H1 (cell line): ENCODE results near the gene SHANK1. TPM values are rescaled to one million over a fixed set of nuclear protein-coding genes. Genes with fewer than 3 reads are reported as not detected.

ENCODE experiments used
- RXRA ChIP-seq: IDR thresholded peaks from 2 replicates; pipeline ENCODE4 v1.6.1; 2011; ENCODE audit warnings: low read depth, mild to moderate bottlenecking, low read length, moderate library complexity; ENCODE audit not compliant: insufficient read depth
- SP4 ChIP-seq: IDR thresholded peaks from 2 replicates; pipeline ENCODE4 v1.6.1; 2012; ENCODE audit warnings: low read length, inconsistent platforms
- polyA plus RNA-seq, 7 experiments: library from polyadenylated mRNA; depleted of rRNA in 3 of 7; stranded (reverse) in 5 of 7; unstranded in 2 of 7; fragments of >200 nt in 5 of 7; fragments of 200-250 nt in 2 of 7; gene quantifications; 1 replicate in 5 of 7; 2 replicates in 1 of 7; 4 replicates in 1 of 7; pipeline versions ENCODE4 v1.2.1 to v1.2.3, GENCODE V29; 2011 to 2013; ENCODE audit warnings: missing spikeins in 2 of 7, mixed read lengths in 2 of 7
- total RNA-seq: library from RNA; stranded (reverse); fragmentation: NEBNext Ultra II Directional; extraction: Animal tissue kit (Norgen Biotek cat#: 25700); gene quantifications from 2 replicates; pipeline ENCODE4 v1.2.1, GENCODE V29; 2021
- TF ChIP-seq, protein P1 (sequence below): fragments of 300-600 bp; sonication (generic); IDR thresholded peaks from 2 replicates; pipeline ENCODE4 v1.7.1; 2012; ENCODE audit warnings: low read length, moderate library complexity, mild to moderate bottlenecking, inconsistent platforms; ENCODE audit not compliant: insufficient replicate concordance

Gene SHANK1
- total and polyA plus RNA-seq, 2 of the 8 experiments (the other 6 are each of a cell fraction or from before 2014, with no cell fraction given), result 1.1 to 3.7 TPM

DNA sequence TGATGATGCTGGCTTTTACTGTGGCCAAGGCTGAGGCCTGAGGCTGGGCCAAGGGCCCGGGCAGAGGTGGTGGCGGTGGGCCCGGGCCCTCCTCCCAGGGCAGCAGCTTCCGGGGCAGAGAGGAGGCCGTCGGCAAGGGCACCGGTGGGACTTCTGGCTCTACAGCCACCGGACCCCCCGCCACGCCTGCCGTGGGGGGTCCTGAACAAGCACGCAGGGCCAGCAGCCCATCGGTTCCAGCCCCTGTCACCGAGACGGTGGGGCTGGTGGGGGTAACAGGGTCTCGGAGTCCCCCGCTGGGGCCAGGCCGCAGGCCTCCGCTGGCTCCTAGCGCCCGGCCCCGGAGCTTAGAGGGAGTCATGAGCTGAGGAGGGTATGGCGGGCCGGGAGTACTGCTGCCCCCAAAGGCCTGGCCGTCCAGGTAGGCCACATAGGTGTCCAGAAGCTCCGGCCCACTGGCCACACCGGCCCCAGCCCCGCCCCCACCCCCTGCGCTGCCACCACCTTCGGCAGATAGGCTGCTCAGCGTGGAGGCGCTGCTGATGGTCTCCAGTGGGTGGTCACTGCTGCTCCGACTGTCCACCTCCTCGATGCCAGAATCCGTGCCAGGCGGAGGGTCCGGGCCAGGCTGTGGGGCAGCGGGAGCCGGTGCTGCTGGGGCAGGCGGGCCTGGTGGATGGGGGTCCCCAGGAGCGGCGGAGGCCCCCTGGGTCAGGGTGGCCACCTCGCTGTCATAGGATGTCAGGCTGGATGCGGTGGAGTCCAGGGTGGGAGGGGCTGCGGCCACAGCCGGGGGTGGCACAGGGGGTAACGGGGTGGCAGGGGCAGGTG lies 53.0 kb downstream of the SHANK1 start (continued):
- TF ChIP-seq SP4 (no peak), RXRA (no peak)
- TF ChIP-seq, protein P1, sequence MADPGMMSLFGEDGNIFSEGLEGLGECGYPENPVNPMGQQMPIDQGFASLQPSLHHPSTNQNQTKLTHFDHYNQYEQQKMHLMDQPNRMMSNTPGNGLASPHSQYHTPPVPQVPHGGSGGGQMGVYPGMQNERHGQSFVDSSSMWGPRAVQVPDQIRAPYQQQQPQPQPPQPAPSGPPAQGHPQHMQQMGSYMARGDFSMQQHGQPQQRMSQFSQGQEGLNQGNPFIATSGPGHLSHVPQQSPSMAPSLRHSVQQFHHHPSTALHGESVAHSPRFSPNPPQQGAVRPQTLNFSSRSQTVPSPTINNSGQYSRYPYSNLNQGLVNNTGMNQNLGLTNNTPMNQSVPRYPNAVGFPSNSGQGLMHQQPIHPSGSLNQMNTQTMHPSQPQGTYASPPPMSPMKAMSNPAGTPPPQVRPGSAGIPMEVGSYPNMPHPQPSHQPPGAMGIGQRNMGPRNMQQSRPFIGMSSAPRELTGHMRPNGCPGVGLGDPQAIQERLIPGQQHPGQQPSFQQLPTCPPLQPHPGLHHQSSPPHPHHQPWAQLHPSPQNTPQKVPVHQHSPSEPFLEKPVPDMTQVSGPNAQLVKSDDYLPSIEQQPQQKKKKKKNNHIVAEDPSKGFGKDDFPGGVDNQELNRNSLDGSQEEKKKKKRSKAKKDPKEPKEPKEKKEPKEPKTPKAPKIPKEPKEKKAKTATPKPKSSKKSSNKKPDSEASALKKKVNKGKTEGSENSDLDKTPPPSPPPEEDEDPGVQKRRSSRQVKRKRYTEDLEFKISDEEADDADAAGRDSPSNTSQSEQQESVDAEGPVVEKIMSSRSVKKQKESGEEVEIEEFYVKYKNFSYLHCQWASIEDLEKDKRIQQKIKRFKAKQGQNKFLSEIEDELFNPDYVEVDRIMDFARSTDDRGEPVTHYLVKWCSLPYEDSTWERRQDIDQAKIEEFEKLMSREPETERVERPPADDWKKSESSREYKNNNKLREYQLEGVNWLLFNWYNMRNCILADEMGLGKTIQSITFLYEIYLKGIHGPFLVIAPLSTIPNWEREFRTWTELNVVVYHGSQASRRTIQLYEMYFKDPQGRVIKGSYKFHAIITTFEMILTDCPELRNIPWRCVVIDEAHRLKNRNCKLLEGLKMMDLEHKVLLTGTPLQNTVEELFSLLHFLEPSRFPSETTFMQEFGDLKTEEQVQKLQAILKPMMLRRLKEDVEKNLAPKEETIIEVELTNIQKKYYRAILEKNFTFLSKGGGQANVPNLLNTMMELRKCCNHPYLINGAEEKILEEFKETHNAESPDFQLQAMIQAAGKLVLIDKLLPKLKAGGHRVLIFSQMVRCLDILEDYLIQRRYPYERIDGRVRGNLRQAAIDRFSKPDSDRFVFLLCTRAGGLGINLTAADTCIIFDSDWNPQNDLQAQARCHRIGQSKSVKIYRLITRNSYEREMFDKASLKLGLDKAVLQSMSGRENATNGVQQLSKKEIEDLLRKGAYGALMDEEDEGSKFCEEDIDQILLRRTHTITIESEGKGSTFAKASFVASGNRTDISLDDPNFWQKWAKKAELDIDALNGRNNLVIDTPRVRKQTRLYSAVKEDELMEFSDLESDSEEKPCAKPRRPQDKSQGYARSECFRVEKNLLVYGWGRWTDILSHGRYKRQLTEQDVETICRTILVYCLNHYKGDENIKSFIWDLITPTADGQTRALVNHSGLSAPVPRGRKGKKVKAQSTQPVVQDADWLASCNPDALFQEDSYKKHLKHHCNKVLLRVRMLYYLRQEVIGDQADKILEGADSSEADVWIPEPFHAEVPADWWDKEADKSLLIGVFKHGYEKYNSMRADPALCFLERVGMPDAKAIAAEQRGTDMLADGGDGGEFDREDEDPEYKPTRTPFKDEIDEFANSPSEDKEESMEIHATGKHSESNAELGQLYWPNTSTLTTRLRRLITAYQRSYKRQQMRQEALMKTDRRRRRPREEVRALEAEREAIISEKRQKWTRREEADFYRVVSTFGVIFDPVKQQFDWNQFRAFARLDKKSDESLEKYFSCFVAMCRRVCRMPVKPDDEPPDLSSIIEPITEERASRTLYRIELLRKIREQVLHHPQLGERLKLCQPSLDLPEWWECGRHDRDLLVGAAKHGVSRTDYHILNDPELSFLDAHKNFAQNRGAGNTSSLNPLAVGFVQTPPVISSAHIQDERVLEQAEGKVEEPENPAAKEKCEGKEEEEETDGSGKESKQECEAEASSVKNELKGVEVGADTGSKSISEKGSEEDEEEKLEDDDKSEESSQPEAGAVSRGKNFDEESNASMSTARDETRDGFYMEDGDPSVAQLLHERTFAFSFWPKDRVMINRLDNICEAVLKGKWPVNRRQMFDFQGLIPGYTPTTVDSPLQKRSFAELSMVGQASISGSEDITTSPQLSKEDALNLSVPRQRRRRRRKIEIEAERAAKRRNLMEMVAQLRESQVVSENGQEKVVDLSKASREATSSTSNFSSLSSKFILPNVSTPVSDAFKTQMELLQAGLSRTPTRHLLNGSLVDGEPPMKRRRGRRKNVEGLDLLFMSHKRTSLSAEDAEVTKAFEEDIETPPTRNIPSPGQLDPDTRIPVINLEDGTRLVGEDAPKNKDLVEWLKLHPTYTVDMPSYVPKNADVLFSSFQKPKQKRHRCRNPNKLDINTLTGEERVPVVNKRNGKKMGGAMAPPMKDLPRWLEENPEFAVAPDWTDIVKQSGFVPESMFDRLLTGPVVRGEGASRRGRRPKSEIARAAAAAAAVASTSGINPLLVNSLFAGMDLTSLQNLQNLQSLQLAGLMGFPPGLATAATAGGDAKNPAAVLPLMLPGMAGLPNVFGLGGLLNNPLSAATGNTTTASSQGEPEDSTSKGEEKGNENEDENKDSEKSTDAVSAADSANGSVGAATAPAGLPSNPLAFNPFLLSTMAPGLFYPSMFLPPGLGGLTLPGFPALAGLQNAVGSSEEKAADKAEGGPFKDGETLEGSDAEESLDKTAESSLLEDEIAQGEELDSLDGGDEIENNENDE, result no peak
